HG03175 (cell line): ENCODE measurements around the gene C1GALT1C1L.
A peak's percentile ranks its signal among the peaks of the same experiment; 100 is the strongest.
"Not testable (repeated sequence)": the region's sequence is repeated elsewhere in the genome, so short reads cannot be mapped to it uniquely, and the experiment has no call there.

Experiments used
- ATAC-seq: cut with Tn5 transposase; IDR thresholded peaks from one replicate; pipeline ENCODE4 v1.9.1; 2021; ENCODE audit warnings: mild to moderate bottlenecking, moderate library complexity; ENCODE audit not compliant: unreplicated experiment

The C1GALT1C1L gene

DNA sequence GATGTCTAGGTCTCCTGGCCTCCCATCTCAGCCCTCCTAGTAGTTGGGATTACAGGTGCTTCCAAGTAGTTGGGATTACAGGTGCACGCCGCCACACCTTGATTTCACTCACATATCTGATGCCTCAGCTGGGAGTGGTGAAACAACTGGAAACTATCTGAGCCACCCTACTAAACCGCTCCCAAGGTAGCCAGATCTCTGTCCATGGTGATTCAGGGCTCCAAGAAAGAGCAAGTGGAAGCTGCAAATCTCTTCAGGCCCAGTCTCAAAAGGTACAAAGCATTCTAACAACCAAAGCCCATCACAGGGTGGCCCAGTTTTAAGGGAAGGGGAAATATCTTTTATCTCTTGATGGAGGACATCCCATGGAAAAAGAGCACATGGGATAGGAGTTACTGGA is 19.0 kb downstream of the C1GALT1C1L start:
- no peak for ATAC-seq

DNA sequence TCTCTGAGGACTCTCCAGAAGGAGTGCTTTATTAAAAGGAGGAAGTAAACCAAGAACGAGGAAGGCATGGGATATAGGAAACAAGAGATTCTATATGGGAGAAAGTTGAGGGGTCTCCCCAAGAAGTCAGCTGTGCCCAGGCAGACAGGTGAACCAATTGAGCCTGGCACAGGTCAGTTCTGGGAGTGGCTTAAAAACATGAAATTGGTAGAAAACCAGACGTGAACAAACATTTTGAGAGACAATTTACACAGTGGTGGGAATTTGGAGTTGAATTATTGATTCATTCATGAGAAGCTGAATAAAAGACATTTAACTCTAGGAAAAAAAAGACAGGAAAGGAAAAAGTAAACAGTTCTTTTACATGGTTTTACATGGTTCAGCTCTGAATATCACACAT is 22.7 kb downstream of the C1GALT1C1L start:
- ATAC-seq: no peak

GRCh38 chr2:43648994-43649701 is 27.1 kb downstream of the C1GALT1C1L start:
- no peak for ATAC-seq

DNA sequence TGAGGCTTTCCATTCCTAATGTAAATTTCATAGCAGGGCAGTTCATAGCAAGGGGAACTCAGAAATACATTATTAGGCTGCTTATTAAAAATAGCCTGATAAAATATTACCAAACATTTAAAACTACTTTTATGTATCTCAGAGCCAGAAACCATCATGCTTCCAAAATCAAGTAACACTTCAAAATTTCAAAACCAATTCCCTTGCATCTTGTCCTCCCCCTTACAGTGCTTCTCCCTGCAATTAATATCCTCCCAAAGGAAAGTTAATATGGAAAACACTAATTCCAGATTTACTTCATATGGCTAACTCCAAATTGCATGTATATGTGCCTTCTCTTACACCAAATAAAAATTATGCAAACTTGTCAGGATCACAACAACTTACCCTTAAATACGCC is 32.5 kb downstream of the C1GALT1C1L start:
- ATAC-seq: no peak

- no peak for ATAC-seq
These were observed 33.9 kb downstream of the C1GALT1C1L start for GRCh38 chr2:43642363-43642762.

GRCh38 chr2:43637030-43637803 is 39.0 kb downstream of the C1GALT1C1L start, which contains the start of gene PLEKHH2:
Gene PLEKHH2, plus strand, starts transcription at chr2:43637260. Its CDS starts 7,414 bp downstream, at chr2:43644674.
- peak; percentile 100 for ATAC-seq

GRCh38 chr2:43636621-43637020 is 39.6 kb downstream of the C1GALT1C1L start:
- ATAC-seq: peak; percentile 17

- not testable (repeated sequence) for ATAC-seq
These were observed 40.1 kb downstream of the C1GALT1C1L start for GRCh38 chr2:43636153-43636552.

DNA sequence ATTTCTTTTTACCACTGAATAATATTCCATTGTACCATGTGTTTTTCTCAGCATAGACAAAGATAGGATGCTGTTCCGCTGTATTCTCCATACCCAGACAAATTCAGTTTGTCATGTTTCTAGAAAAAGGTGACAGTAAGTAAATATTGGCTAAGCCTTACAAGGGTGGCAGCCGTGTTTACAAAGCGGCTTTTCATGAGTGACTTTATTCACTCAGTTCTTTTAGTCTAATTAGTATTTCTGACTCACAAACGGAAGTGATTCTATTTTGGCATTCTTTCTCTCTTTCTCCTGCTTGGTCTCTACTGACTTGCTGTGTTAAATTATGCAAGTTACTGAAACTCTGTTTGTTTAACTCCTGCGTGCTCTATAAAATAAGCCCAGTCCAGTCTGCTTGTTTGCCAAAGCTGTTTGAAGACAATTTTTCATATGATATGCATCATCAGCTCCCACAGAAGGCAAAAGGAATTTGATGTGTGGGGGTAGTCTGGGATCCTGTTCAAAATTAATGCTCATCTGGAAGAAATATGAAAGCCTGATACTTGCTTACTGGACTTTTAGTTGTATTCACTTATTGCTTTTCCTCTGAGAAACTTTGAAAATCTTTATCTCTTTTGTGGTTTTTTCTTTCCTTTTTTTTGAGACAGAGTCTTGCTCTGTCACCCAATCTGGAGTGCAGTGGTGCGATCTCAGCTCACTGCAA is 41.5 kb downstream of the C1GALT1C1L start:
- ATAC-seq: no peak

- no peak for ATAC-seq
These were observed 44.5 kb downstream of the C1GALT1C1L start for GRCh38 chr2:43631618-43632317.
